Thyroid gland (tissue), 4 donors: ENCODE results near the gene SEM1. TPM values are rescaled to one million over a fixed set of nuclear protein-coding genes. Genes with fewer than 3 reads are reported as not detected.
A peak's percentile ranks its signal among the peaks of the same experiment; 100 is the strongest.
"Not testable (repeated sequence)": the region's sequence is repeated elsewhere in the genome, so short reads cannot be mapped to it uniquely, and the experiment has no call there.

Experiments
- DNase-seq, 2 donors: peaks; one replicate each; pipeline ENCODE4 v3.0.0-alpha.2; 2019
- H3K27ac ChIP-seq, 3 donors: fragments of 200-600 bp; sonication (generic); 1 replicate in 2 of 3; 2 replicates in 1 of 3; pipeline ENCODE4 v1.5.1; 2016 to 2019; ENCODE audit warnings: mild to moderate bottlenecking in 1 of 3, moderate library complexity in 1 of 3
- H3K27me3 ChIP-seq: fragments of 200-600 bp; sonication (generic); one replicate; pipeline ENCODE4 v1.5.1; 2019
- H3K36me3 ChIP-seq, 2 donors: fragments of 200-600 bp; sonication (generic); one replicate each; pipeline ENCODE4 v1.5.1; 2016 to 2019
- H3K4me1 ChIP-seq, 2 donors: fragments of 200-600 bp; sonication (generic); one replicate each; pipeline ENCODE4 v1.5.1; 2017 to 2019
- H3K4me3 ChIP-seq, 3 donors: fragments of 200-600 bp; sonication (generic); replicated peaks in 1 of 3; 1 replicate in 2 of 3; 2 replicates in 1 of 3; pipeline ENCODE4 v1.5.1; 2016; ENCODE audit warnings: mild to moderate bottlenecking in 1 of 3
- H3K9me3 ChIP-seq: fragments of 200-600 bp; sonication (generic); one replicate; pipeline ENCODE4 v1.5.1; 2017
- CTCF ChIP-seq, 6 experiments: fragments of 200-600 bp in 3 of 6; fragments of 450-650 bp in 3 of 6; sonication (generic) in 3 of 6; IDR thresholded peaks; one replicate each; pipeline ENCODE4 v1.5.1; 2016 to 2019; ENCODE audit warnings: antibody characterized with exemption in 6 of 6, mild to moderate bottlenecking in 2 of 6, inconsistent platforms in 1 of 6, moderate library complexity in 1 of 6
- POLR2A ChIP-seq, 2 donors: fragments of 450-650 bp; IDR thresholded peaks; one replicate each; pipeline ENCODE4 v1.6.1; 2017; ENCODE audit warnings: antibody characterized with exemption in 2 of 2, mild to moderate bottlenecking in 2 of 2, moderate library complexity in 1 of 2
- WGBS, 2 donors: methylation state at CpG; one replicate each; pipeline ENCODE4 v1.1.5; 2017; 5-methylcytosine and 5-hydroxymethylcytosine counted together
- intact Hi-C: fragments of 100-400 bp; cut with DNase I; formaldehyde crosslinking; loops from one replicate; pipeline ENCODE4 v1.15.1; 2023
- total RNA-seq, 4 donors: library from RNA; depleted of rRNA; stranded (reverse); fragments of >200 nt; gene quantifications; one replicate each; pipeline ENCODE4 v1.2.3, GENCODE V29; 2016

SEM1 gene
- total RNA-seq, 4 donors from 2014 or later, result 15.9 to 147 (median 29.9) TPM

- Histone ChIP-seq H3K27ac (no peak overlapping the region), H3K4me1 (no peaks in the 10 kb centered on the region), H3K9me3 (no peaks in the 10 kb centered on the region), H3K27me3 (no peaks in the 10 kb centered on the region), H3K4me3 (no peak overlapping the region), H3K36me3 (no peaks in the 10 kb centered on the region)
- WGBS, 2 donors, result 88% methylated on average over 4 of the region's 4 CpGs
- no peak for DNase-seq
- intact Hi-C loops, result no loop called here
- TF ChIP-seq POLR2A (IDR thresholded peaks at IDR 0.05) (no peak), CTCF (IDR thresholded peaks at IDR 0.05) (no peak)
Measured at GRCh38 chr7:96728139-96728538, 18.5 kb upstream of the SEM1 start.

GRCh38 chr7:96727534-96728088 is 18.0 kb upstream of the SEM1 start:
- H3K9me3 ChIP-seq, result no peaks in the 10 kb centered on the region
- no peak overlapping the region for H3K4me3 ChIP-seq
- no peak overlapping the region for H3K27ac ChIP-seq
- WGBS, 2 donors, result 89% methylated on average over 3 of the region's 3 CpGs
- H3K4me1 ChIP-seq, result no peaks in the 10 kb centered on the region
- no peaks in the 10 kb centered on the region for H3K27me3 ChIP-seq
- no peaks in the 10 kb centered on the region for H3K36me3 ChIP-seq
- no peak for TF ChIP-seq CTCF (IDR thresholded peaks at IDR 0.05)
- intact Hi-C loops, result no loop called here
- no peak for DNase-seq

- Histone ChIP-seq H3K27ac (no peak overlapping the region), H3K4me1 (peaks cover 5 to 9% of the 10 kb centered on the region in 2 donors), H3K27me3 (no peaks in the 10 kb centered on the region), H3K9me3 (no peaks in the 10 kb centered on the region), H3K36me3 (no peaks in the 10 kb centered on the region), H3K4me3 (no peak overlapping the region)
- no peak for TF ChIP-seq CTCF (IDR thresholded peaks at IDR 0.05)
- TF ChIP-seq POLR2A (IDR thresholded peaks at IDR 0.05), result no peak
- DNase-seq, result no peak
- WGBS, 2 donors, result 16 to 24% methylated on average over 4 of the region's 4 CpGs
- intact Hi-C loops, result no loop called here
Measured at GRCh38 chr7:96723622-96724021, 14.0 kb upstream of the SEM1 start.

- WGBS, 2 donors, result 87 to 90% methylated on average over 2 of the region's 2 CpGs
- DNase-seq, H3K36me3 ChIP-seq, H3K27me3 ChIP-seq, H3K27ac ChIP-seq, H3K4me3 ChIP-seq, H3K4me1 ChIP-seq, H3K9me3 ChIP-seq, intact Hi-C loops: not testable (repeated sequence)
Measured at GRCh38 chr7:96722928-96723327, 13.3 kb upstream of the SEM1 start.

GRCh38 chr7:96720843-96721242 is 11.2 kb upstream of the SEM1 start:
- DNase-seq, result peak; percentile 53 to 58
- no peaks in the 10 kb centered on the region for H3K27me3 ChIP-seq
- no peak overlapping the region for H3K27ac ChIP-seq
- no peak overlapping the region for H3K4me3 ChIP-seq
- TF ChIP-seq POLR2A (IDR thresholded peaks at IDR 0.05) (no peak), CTCF (IDR thresholded peaks at IDR 0.05) (no peak)
- H3K36me3 ChIP-seq, result no peaks in the 10 kb centered on the region
- WGBS, 2 donors, result 13 to 34% methylated on average over 2 of the region's 2 CpGs
- H3K9me3 ChIP-seq, result no peaks in the 10 kb centered on the region
- intact Hi-C loops, result no loop called here
- peaks cover 5 to 13% of the 10 kb centered on the region in 2 donors for H3K4me1 ChIP-seq

GRCh38 chr7:96719164-96719563 is 9.5 kb upstream of the SEM1 start:
- Histone ChIP-seq H3K4me1 (peaks cover 5 to 13% of the 10 kb centered on the region in 2 donors), H3K36me3 (no peaks in the 10 kb centered on the region), H3K27ac (no peak overlapping the region), H3K4me3 (no peak overlapping the region), H3K9me3 (no peaks in the 10 kb centered on the region), H3K27me3 (no peaks in the 10 kb centered on the region)
- 39 to 44% methylated on average over 4 of the region's 4 CpGs for WGBS, 2 donors
- no peak for TF ChIP-seq POLR2A (IDR thresholded peaks at IDR 0.05)
- no peak for TF ChIP-seq CTCF (IDR thresholded peaks at IDR 0.05)
- intact Hi-C loops, result no loop called here
- DNase-seq, result no peak
